HT-29 (cell line): ENCODE measurements around the gene DPP8. TPM values are rescaled to one million over a fixed set of nuclear protein-coding genes. Genes with fewer than 3 reads are reported as not detected.
"Not testable (repeated sequence)": the region's sequence is repeated elsewhere in the genome, so short reads cannot be mapped to it uniquely, and the experiment has no call there.

Source experiments
- DNase-seq: peaks from one replicate; pipeline ENCODE4 v3.0.0-alpha.2; 2015; ENCODE audit warnings: low spot score
- total RNA-seq: library from RNA; depleted of rRNA; stranded (reverse); fragments of >200 nt; shearing (Covaris generic); gene quantifications from 2 replicates; pipeline ENCODE4 v1.2.3, GENCODE V29; 2014

The DPP8 gene
- total RNA-seq, 1 experiment from 2014 or later = 28.0 TPM

DNA sequence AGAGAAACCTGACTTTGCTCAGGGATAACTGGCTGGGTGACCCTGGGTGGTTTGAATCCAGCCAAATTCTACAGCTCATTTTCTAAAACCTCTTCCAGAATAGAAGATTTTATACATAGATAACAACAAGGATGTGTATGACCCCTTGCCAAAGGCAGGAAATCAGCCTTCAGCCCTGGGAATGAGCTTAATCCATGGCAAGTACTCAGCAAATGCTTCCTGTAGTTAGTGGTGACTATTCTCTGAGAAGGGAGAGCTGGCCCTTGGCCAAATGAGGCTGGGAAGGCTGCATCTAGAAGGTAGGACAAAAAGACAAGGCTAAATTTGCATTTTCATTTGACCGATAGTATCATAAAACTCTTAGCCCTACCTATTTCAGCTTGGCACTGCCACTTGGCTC, 8.1 kb upstream of the DPP8 start:
- DNase-seq = no peak

DNA sequence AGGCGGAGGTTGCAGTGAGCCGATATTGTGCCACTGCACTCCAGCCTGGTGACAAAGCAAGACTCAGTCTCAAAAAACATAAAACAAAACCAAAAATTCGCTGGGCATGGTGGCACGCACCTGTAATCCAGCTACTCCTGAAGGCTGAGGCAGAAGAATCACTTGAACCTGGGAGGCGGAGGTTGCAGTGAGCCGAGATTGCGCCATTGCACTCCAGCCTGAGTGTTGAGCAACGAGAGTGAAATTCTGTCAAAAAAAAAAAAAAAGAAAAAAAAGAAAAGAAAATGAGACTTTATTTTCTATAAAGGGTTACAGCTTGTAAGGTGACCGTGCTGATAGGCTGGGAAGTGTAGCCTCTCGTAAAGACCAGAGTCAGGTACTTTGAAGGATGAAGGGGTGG, 6.7 kb upstream of the DPP8 start:
- no peak for DNase-seq

DNA sequence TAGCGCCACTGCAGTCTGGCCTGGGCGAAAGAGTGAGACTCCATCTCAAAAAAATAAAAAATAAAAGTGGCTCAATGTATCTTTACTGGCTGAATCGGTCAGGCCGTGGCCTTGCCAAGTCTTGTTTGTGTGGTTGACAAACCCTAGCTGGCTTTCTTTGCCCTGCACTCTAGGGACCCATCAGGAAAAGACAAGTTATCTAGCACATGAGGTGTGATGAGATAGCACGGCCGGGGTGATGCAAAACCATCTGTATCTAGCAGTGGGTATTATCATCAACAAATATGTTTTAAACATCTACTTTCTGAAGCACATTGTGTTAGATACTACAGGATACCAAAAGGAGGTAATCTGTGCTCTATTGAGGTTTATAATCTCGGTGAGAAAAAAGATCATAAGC, 3.9 kb upstream of the DPP8 start:
- DNase-seq = no peak

DNA sequence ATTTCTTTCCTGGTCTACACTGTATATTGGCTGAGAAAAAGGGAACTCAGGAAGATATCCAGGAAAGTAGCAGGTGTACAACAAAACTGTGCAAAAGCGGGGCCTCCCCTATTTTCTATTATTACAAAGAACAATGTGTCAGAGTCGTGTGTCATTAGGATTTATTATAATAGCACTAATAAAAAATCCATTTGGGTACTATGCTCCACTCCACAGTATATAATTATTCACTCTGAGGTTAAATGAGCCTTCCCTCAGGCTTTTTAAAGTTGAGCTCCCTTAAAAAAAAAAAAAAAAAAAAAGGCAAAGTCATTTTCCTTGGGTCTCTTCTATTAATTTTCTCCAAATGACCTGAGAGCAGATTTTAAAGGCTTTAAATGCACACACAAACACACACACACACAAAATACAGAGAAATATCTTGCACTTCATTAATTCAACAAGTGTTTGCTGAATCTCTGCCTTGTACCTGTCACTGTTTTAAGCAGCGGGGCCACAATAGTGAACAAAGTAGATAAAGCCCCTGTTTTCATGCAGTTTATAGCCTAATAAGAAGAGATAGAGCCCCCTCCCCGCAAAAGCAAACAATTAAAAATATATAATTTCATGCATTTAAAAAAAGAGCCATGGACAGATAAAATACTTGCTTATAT, 1.3 kb upstream of the DPP8 start:
- DNase-seq = no peak

DNA sequence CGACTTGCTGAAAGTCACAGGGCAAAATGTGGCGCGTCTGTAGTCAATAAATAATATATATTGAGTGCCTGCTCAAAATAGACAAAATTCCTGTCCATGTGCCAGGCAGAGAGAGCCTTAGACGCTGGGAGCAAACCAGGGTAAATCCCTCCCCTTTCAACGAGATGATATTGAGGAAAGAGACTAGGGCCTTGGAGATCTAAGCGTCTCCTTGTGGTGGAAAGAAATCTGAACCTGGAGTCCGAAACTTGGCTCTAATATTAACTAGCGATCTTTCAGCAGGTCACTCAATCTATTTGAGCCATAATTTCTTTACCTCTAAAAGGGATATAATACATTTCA, 348 bp upstream of the DPP8 start:
- DNase-seq = no peak

DNA sequence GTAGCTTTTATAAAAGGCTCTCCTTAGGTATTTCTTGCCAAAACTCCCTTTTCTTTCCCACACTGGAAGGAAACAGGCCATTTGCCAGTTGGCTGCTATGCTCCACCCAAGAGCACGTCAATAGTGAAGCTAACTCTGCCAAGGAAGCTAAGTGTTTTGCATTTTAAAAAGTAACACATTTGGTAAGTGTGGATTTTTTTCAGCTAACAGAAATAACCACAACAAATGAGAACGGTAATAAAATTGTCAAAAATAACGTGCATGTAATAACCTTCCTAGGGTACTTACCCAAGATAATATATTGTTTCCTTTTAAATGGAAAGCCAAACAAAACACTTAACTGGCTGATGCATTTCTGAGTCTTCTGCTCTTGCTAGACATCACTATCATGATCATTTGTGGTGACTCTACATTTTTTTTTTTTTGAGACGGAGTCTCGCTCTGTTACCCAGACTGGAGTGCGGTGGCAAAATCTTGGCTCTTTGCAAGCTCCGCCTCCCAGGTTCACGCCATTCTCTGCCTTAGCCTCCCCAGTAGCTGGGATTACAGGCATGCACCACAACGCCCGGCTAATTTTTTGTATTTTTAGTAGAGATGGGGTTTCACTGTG, 4.6 kb downstream of the DPP8 start:
- no peak for DNase-seq

DNA sequence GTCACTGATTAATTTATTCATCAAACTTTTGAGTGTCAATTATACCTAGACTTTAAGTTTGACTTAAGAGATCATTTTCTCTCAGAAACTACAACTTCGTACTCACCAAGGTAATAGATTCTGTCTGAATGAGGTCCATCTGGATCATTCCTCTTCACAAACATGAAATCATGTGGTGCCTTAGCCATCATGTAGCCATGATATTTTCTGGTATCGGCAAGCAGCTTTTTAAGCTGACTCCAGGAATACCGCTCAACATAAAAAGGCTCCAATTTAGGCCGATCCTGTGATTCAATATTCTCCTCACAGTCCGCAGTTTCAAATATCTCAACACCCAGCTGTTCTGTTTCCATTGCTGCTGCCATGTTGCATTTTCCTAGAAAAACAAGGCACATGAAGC, 5.3 kb downstream of the DPP8 start:
- no peak for DNase-seq

DNA sequence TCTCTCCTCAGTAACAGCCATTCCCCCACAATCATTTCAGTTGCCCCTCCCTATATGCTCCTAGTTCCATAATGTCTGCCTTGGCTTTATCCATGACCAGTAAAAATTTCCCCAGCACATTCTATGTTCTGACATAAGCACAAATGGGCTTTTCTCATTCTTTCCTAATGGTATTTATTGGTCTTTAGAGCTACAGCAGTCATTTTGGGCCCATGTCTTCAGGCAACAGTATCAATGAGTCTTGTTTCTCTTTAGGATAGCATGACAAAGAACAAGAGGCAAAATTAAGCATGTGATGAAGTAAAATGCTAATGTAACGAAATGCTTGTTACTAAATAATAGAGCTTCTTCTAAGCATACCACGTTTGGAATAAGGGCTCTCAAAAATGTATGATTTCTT, 8.2 kb downstream of the DPP8 start:
- DNase-seq = no peak

DNA sequence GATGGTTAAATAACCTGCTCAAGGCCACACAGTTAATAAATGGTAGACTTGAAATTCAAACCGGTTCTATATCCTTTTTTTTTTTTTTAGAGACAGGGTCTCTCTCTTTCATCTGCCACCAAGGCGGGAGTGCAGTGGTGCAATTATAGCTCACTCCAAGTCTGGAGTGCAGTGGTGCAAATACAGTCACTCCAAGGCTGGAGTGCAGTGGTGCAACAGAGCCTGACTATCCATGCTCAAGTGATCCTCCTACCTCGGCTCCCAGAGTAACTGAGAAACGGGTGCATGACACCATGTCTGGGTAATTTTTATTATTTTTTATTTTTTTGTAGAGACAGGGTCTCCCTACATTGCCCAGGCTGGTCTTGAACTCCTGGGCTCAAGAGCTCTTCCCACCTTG, 23.4 kb downstream of the DPP8 start:
- DNase-seq = no peak

DNA sequence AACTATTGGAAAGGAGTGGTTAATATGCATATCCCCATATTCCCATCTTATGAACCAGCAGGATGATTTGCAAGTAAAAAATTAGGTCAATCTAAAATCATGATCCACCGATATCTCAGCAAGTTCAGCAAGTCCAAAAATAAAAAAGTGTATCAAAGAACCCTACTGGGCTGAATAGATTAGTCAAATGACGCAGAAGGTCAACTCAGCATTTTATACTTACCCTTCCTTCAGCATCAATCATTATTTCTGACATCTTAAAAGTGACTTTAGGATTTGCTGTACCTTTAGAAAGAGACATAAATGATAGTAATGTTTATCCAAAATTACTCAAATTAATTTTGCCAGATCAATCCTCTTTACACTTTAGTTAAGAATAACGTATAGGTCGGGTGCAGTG, 32.6 kb downstream of the DPP8 start:
- no peak for DNase-seq

DNA sequence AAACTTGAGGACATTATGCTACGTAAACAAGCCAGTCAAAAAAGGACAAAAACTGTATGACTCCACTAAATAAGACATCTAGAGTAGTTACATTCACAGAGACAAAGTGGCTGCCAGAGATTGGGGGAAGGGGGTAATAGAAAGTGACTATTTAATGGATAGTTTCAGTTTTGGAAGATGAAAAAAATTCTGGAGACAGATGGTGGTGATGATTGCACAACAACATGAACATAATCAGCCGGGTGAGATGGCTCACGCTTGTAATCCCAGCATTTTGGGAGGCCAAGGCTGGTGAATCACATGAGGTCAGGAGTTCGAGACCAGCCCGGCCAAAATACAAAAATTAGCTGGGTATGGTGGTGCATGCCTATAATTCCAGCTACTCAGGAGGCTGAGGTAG, 40.6 kb downstream of the DPP8 start:
- DNase-seq = no peak

DNA sequence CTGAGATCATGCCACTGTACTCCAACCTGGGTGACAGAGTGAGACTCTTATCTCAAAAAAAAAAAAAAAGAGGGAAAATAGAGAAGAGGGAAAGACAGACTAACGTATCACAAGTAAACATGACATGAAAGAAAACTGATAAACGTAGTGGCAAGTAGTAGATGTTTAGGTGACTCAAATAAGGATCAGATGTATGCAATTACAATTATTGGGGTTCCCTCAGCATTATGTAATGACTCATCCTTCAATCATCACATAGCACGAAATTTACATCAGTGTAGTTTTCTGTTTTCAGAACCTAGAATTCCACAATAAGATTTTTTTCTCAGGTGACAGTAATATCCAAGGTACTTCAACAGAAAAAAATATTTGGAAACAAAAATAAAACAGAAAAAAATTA, 46.6 kb downstream of the DPP8 start:
- no peak for DNase-seq

DNA sequence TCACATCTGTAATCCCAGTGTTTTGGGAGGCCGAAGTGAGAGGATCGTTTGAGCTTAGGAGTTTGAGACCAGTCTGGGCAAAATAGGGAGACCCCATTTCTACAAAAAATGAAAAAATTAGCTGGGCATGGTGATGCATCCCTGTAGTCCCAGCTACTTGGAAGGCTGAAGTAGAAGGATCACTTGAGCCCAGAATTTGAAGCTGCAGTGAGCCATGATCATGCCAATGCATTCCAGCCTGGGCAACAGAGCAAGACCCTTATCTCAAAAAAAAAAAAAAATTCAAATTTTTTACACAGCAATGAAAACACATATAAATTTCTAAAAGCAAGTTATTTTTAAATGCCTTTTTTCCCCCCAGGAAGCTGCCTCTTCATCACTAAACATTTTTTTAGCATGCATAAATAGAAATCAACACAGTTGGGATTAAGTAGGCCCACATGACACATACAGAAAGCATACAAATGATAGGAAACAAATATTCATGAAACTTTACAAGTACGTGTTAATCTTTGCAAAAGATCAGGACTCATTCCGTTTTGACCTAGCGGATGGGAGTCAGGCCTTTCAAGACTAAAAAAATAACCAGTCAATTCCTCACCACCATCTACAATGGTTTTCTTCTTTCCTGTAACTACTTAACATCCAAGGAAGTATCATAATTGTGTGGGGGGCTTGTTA, 49.1 kb downstream of the DPP8 start:
- DNase-seq = no peak

DNA sequence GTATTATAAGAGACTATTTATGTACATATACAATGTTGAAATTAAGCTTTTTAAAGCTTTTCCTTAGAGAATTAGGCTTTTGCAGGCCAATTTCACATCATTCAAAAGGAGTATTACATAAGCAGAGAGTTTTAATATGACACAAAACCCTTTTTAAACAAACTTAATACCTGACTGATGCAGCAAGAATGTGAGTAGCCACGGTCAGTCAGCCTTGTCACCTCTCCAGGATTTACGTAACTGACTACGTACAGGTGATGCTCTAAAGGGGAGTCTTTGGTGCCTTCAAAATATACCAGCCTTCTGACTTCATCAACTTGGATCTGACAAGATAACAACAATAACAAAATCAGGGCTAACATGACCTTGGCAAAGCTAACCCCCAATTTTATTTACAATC, 50.6 kb downstream of the DPP8 start:
- DNase-seq = no peak

DNA sequence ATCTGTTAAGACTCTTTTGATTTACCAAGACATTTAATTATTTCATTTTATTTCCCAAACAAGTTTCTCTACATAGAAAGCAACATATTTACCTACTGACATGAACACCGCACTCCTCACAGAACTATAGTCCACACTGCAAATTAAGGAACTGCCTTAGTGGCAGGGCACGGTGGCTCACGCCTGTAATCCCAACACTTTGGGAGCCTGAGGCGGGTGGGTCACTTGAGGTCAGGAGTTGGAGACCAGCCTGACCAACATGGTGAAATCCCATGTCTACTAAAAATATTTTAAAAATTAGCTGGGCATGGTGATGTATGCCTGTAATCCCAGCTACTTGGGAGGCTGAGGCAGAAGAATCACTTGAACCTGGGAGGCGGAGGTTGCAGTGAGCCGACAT, 54.4 kb downstream of the DPP8 start:
- not testable (repeated sequence) for DNase-seq

DNA sequence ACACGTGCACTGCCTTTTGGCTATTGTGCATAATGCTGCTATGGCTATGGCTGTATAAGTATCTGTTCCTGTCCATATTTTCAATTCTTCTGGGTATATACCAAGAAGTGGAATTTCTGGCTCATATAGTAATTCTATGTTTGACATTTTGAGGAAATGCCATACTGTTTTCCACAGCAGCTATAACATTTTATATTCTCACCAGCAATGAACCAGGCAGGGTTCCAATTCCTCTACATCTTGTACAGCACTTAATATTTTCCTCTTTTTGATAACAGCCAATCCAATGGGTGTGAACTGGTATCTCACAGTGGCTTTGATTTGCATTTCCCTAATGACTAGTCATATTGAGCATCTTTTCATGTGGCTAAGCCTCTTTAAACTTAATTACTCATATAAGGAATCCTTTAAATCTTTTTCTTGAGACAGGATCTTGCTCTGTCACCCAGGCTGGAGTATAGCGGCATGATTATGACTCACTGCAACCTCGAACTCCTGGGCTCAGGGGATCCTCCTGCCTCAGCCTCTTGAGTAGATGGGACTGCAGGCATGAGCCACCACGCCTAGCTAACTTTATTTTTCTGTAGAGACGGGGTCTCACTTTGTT, 56.6 kb downstream of the DPP8 start:
- no peak for DNase-seq

DNA sequence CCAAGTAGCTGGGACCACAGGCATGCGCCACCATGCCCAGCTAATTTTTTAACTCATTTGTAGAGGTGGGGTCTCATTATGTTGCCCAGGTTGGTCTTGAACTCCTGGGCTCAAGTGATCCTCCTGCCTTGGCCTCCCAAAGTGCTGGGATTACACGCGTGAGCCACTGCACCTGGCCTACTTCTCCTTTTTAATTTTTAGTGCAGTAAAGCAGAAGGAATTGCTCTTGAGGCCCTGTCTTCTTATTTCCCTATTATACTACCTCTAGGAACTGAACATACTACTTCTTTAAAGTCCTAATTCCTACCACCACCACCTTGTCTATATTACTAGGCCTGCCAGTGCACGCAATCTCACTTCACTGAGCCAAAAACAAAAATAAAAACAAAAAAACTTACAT, 62.2 kb downstream of the DPP8 start:
- not testable (repeated sequence) for DNase-seq

DNA sequence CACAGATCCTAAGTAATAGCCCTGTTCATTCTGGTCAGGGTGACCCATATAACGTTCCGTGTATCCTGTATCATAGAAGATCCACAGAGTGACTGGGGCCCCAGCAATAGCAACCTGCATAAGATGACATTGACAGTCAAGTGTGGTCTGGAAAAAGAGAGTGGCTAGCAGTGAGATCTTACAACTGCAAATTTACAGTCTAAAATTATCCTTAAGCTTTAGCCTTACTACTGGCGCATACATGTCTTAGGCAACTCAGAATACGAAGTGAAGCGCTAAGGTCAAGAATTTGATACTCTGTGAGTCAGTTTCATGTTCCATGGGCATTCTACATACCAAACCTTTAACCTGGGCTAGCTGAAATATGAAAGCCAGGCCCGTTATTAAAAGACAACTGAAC, 65.5 kb downstream of the DPP8 start:
- no peak for DNase-seq

DNA sequence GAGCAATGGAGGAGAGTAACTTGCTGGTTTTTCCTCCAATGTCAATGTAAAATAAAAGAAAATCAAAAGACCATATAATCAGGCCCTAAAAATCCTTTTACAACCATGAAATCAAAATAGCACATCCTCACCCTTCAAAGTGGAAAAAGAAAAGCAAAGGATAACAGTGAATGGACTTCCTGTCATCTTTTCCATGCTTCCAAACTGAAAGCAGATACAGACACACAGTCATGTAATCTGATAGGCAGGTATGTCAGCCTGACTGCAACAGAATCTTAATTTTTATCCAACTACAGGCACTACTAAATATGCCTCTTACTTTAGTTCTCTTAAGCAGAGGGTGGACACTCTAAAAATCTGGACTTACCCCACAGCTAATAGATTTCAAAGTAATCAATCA, 66.9 kb downstream of the DPP8 start:
- DNase-seq = no peak

DNA sequence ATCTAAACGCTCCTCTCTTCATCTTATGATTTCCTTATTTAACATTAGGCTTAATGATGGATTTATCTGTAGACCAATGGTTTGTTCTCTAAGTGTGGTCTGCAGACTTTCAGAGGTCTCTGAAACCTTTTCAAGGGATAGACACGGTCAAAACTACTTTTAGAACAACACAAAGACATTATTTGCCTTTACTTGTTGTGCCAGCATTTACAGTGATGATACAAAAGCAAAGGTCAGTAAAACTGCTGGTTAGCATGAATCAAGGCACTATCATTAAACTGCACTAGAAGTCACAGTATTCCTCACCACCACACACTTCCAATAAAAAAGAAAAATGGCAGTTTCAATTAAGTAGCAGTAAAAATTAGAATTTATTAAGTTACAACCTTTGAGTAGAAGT, 70.3 kb downstream of the DPP8 start:
- no peak for DNase-seq

DNA sequence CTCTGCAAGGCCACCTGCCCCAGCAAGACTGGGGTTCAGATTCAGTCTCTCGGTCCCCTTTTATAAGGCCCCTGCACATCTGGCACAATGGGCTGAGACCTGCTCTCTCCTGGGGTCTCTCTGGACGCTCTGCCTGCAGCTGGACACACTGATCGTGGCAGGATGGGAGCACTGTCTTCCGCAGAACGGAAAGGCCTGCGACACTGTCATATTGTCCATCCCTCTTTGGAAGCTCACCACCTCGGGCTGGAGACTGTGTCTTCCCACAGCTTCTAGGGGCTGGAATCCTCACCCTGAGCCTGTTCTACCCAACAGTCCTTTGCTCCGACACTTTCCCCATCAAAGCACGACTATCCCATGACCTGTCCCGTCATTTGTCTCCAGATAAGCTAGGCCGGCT, 83.3 kb downstream of the DPP8 start:
- DNase-seq = no peak

DNA sequence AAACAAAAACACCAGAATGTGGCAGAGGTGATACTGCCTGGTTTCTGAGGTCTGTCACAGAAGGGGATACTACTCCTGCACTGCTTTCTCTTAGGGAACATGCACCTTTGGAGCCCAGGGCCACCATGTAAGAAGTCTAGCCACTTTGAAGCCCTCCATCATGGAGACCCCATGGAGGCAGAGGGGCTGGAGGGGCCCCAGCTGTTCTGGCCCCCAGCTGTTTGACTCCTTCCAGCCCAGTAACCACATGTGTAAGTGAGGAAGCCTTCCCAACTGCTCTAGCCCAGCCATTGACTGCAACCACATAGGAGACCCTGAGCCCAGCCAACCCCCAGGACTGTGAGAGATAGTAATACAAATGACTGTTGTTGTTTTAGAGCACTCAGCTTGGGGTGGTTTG, 85.8 kb downstream of the DPP8 start:
- no peak for DNase-seq

DNA sequence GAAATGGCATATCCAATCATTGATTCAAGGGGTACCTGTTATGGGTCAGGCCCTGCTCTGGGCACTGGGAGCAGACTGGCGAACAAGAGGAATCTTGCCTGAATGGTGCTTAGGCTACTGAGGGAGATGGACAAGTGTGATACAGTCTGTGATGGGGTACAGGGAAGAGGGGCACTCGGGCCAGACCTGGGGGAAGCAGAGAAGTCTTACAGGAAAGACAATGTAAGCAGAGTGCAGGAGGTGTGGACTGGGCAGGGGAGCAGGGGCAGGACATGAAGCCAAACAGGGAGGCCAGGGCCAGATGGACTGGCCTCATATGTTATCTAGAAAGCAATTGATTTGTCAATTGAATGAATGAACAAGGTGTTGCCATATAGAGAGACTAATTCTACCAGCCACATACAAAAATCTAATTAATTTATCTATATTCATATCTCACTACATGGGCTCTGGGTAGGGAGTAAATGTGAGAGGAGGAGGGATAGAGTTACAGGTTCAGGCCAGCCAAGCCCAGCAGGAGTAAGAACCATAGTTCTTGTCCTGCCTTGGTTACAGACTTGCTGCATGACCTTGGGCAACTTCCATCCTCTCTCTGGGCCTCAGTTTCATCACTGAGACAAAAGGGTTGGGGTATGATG, 91.2 kb downstream of the DPP8 start:
- no peak for DNase-seq
